ENCODE results near the gene ROR1.

ROR1 gene

GRCh38 chr1:63864224-63864641 is 90.4 kb downstream of the ROR1 start:
- no peak overlapping the region for H3K27ac ChIP-seq (ENCODE audit: insufficient read depth, low read length, poor library complexity, severe bottlenecking)
- no peaks in the 10 kb centered on the region for H3K9me3 ChIP-seq (ENCODE audit: control insufficient read depth, low read length)
- no peak for DNase-seq
- no peaks in the 10 kb centered on the region for H3K36me3 ChIP-seq (ENCODE audit: control insufficient read depth, insufficient read depth, low read length)
- no peaks in the 10 kb centered on the region for H3K27me3 ChIP-seq (replicated peaks; ENCODE audit: control insufficient read depth, insufficient read depth, low read length, poor library complexity, severe bottlenecking)
- H3K4me3 ChIP-seq (ENCODE audit: insufficient read depth, low read depth, low read length, poor library complexity, severe bottlenecking): no peak overlapping the region
- H3K4me1 ChIP-seq (ENCODE audit: control insufficient read depth, insufficient read depth, low read length, poor library complexity, severe bottlenecking): no peaks in the 10 kb centered on the region

- no peak for DNase-seq
- Histone ChIP-seq H3K4me3 (ENCODE audit: insufficient read depth, low read depth, low read length, poor library complexity, severe bottlenecking) (no peak overlapping the region), H3K27ac (ENCODE audit: insufficient read depth, low read length, poor library complexity, severe bottlenecking) (no peak overlapping the region), H3K9me3 (ENCODE audit: control insufficient read depth, low read length) (no peaks in the 10 kb centered on the region), H3K27me3 (replicated peaks; ENCODE audit: control insufficient read depth, insufficient read depth, low read length, poor library complexity, severe bottlenecking) (no peaks in the 10 kb centered on the region), H3K4me1 (ENCODE audit: control insufficient read depth, insufficient read depth, low read length, poor library complexity, severe bottlenecking) (no peaks in the 10 kb centered on the region), H3K36me3 (ENCODE audit: control insufficient read depth, insufficient read depth, low read length) (no peaks in the 10 kb centered on the region)
Measured at GRCh38 chr1:63865561-63865960, 91.7 kb downstream of the ROR1 start.

GRCh38 chr1:63866084-63866483 is 92.3 kb downstream of the ROR1 start:
- Histone ChIP-seq H3K4me1 (ENCODE audit: control insufficient read depth, insufficient read depth, low read length, poor library complexity, severe bottlenecking) (no peaks in the 10 kb centered on the region), H3K4me3 (ENCODE audit: insufficient read depth, low read depth, low read length, poor library complexity, severe bottlenecking) (no peak overlapping the region), H3K27ac (ENCODE audit: insufficient read depth, low read length, poor library complexity, severe bottlenecking) (no peak overlapping the region), H3K36me3 (ENCODE audit: control insufficient read depth, insufficient read depth, low read length) (no peaks in the 10 kb centered on the region), H3K9me3 (ENCODE audit: control insufficient read depth, low read length) (no peaks in the 10 kb centered on the region), H3K27me3 (replicated peaks; ENCODE audit: control insufficient read depth, insufficient read depth, low read length, poor library complexity, severe bottlenecking) (no peaks in the 10 kb centered on the region)
- no peak for DNase-seq

- Histone ChIP-seq H3K27ac (ENCODE audit: insufficient read depth, low read length, poor library complexity, severe bottlenecking) (no peak overlapping the region), H3K9me3 (ENCODE audit: control insufficient read depth, low read length) (no peaks in the 10 kb centered on the region), H3K4me3 (ENCODE audit: insufficient read depth, low read depth, low read length, poor library complexity, severe bottlenecking) (no peak overlapping the region), H3K36me3 (ENCODE audit: control insufficient read depth, insufficient read depth, low read length) (no peaks in the 10 kb centered on the region), H3K4me1 (ENCODE audit: control insufficient read depth, insufficient read depth, low read length, poor library complexity, severe bottlenecking) (no peaks in the 10 kb centered on the region), H3K27me3 (replicated peaks; ENCODE audit: control insufficient read depth, insufficient read depth, low read length, poor library complexity, severe bottlenecking) (no peaks in the 10 kb centered on the region)
- no peak for DNase-seq
Measured at GRCh38 chr1:63867429-63868176, 93.8 kb downstream of the ROR1 start.

GRCh38 chr1:63868268-63868781 is 94.5 kb downstream of the ROR1 start:
- no peak overlapping the region for H3K27ac ChIP-seq (ENCODE audit: insufficient read depth, low read length, poor library complexity, severe bottlenecking)
- H3K4me3 ChIP-seq (ENCODE audit: insufficient read depth, low read depth, low read length, poor library complexity, severe bottlenecking): no peak overlapping the region
- H3K36me3 ChIP-seq (ENCODE audit: control insufficient read depth, insufficient read depth, low read length): no peaks in the 10 kb centered on the region
- no peaks in the 10 kb centered on the region for H3K4me1 ChIP-seq (ENCODE audit: control insufficient read depth, insufficient read depth, low read length, poor library complexity, severe bottlenecking)
- no peaks in the 10 kb centered on the region for H3K9me3 ChIP-seq (ENCODE audit: control insufficient read depth, low read length)
- H3K27me3 ChIP-seq (replicated peaks; ENCODE audit: control insufficient read depth, insufficient read depth, low read length, poor library complexity, severe bottlenecking): no peaks in the 10 kb centered on the region
- DNase-seq: no peak

GRCh38 chr1:63870152-63870551 is 96.3 kb downstream of the ROR1 start:
- no peak overlapping the region for H3K27ac ChIP-seq (ENCODE audit: insufficient read depth, low read length, poor library complexity, severe bottlenecking)
- H3K27me3 ChIP-seq (replicated peaks; ENCODE audit: control insufficient read depth, insufficient read depth, low read length, poor library complexity, severe bottlenecking): no peaks in the 10 kb centered on the region
- no peaks in the 10 kb centered on the region for H3K4me1 ChIP-seq (ENCODE audit: control insufficient read depth, insufficient read depth, low read length, poor library complexity, severe bottlenecking)
- no peaks in the 10 kb centered on the region for H3K9me3 ChIP-seq (ENCODE audit: control insufficient read depth, low read length)
- no peak overlapping the region for H3K4me3 ChIP-seq (ENCODE audit: insufficient read depth, low read depth, low read length, poor library complexity, severe bottlenecking)
- no peaks in the 10 kb centered on the region for H3K36me3 ChIP-seq (ENCODE audit: control insufficient read depth, insufficient read depth, low read length)
- no peak for DNase-seq

- H3K27me3 ChIP-seq (replicated peaks; ENCODE audit: control insufficient read depth, insufficient read depth, low read length, poor library complexity, severe bottlenecking): no peaks in the 10 kb centered on the region
- no peak for DNase-seq
- H3K36me3 ChIP-seq (ENCODE audit: control insufficient read depth, insufficient read depth, low read length): no peaks in the 10 kb centered on the region
- no peaks in the 10 kb centered on the region for H3K9me3 ChIP-seq (ENCODE audit: control insufficient read depth, low read length)
- no peaks in the 10 kb centered on the region for H3K4me1 ChIP-seq (ENCODE audit: control insufficient read depth, insufficient read depth, low read length, poor library complexity, severe bottlenecking)
- H3K27ac ChIP-seq (ENCODE audit: insufficient read depth, low read length, poor library complexity, severe bottlenecking): no peak overlapping the region
- H3K4me3 ChIP-seq (ENCODE audit: insufficient read depth, low read depth, low read length, poor library complexity, severe bottlenecking): no peak overlapping the region
Measured at GRCh38 chr1:63871463-63871862, 97.6 kb downstream of the ROR1 start.

- DNase-seq: no peak
- H3K9me3 ChIP-seq (ENCODE audit: control insufficient read depth, low read length): no peaks in the 10 kb centered on the region
- H3K27me3 ChIP-seq (replicated peaks; ENCODE audit: control insufficient read depth, insufficient read depth, low read length, poor library complexity, severe bottlenecking): no peaks in the 10 kb centered on the region
- no peak overlapping the region for H3K27ac ChIP-seq (ENCODE audit: insufficient read depth, low read length, poor library complexity, severe bottlenecking)
- no peaks in the 10 kb centered on the region for H3K4me1 ChIP-seq (ENCODE audit: control insufficient read depth, insufficient read depth, low read length, poor library complexity, severe bottlenecking)
- no peak overlapping the region for H3K4me3 ChIP-seq (ENCODE audit: insufficient read depth, low read depth, low read length, poor library complexity, severe bottlenecking)
- no peaks in the 10 kb centered on the region for H3K36me3 ChIP-seq (ENCODE audit: control insufficient read depth, insufficient read depth, low read length)
Measured at GRCh38 chr1:63873751-63874150, 99.9 kb downstream of the ROR1 start.

- Histone ChIP-seq H3K27me3 (replicated peaks; ENCODE audit: control insufficient read depth, insufficient read depth, low read length, poor library complexity, severe bottlenecking) (no peaks in the 10 kb centered on the region), H3K4me3 (ENCODE audit: insufficient read depth, low read depth, low read length, poor library complexity, severe bottlenecking) (no peak overlapping the region), H3K27ac (ENCODE audit: insufficient read depth, low read length, poor library complexity, severe bottlenecking) (no peak overlapping the region), H3K4me1 (ENCODE audit: control insufficient read depth, insufficient read depth, low read length, poor library complexity, severe bottlenecking) (no peaks in the 10 kb centered on the region), H3K36me3 (ENCODE audit: control insufficient read depth, insufficient read depth, low read length) (no peaks in the 10 kb centered on the region), H3K9me3 (ENCODE audit: control insufficient read depth, low read length) (no peaks in the 10 kb centered on the region)
- no peak for DNase-seq
Measured at GRCh38 chr1:63874278-63874880, 100.6 kb downstream of the ROR1 start.

- Histone ChIP-seq H3K4me1 (ENCODE audit: control insufficient read depth, insufficient read depth, low read length, poor library complexity, severe bottlenecking) (no peaks in the 10 kb centered on the region), H3K4me3 (ENCODE audit: insufficient read depth, low read depth, low read length, poor library complexity, severe bottlenecking) (no peak overlapping the region), H3K27me3 (replicated peaks; ENCODE audit: control insufficient read depth, insufficient read depth, low read length, poor library complexity, severe bottlenecking) (no peaks in the 10 kb centered on the region), H3K36me3 (ENCODE audit: control insufficient read depth, insufficient read depth, low read length) (no peaks in the 10 kb centered on the region), H3K27ac (ENCODE audit: insufficient read depth, low read length, poor library complexity, severe bottlenecking) (no peak overlapping the region), H3K9me3 (ENCODE audit: control insufficient read depth, low read length) (no peaks in the 10 kb centered on the region)
- DNase-seq: no peak
Measured at GRCh38 chr1:63875636-63876035, 101.8 kb downstream of the ROR1 start.
